GM12878 (cell line): ENCODE results near the gene PARG. TPM values are rescaled to one million over a fixed set of nuclear protein-coding genes. Genes with fewer than 3 reads are reported as not detected.

Experiments
- ATAC-seq: fragments of 200-7000 bp; cut with Tn5 transposase; 3 replicates; pipeline ENCODE4 v1.9.1; 2020; ENCODE audit warnings: mild to moderate bottlenecking, moderate library complexity
- BruUV-seq: library from RNA; stranded (reverse); fragments of 400-500 nt; replicated peaks from 2 replicates; lab custom pipeline; 2021; lab: Mats Ljungman, UMichigan
- CTCF ChIA-PET: fragments of 300-600 bp; sonication (Branson Sonifier 250); formaldehyde crosslinking; extraction: SDS; loops from one replicate; lab custom pipeline; 2021; ENCODE audit warnings: inconsistent platforms; lab: Yijun Ruan, JAX
- POLR2A ChIA-PET: fragments of 350-600 bp; formaldehyde crosslinking; extraction: SDS; loops from one replicate; lab custom pipeline; 2021; ENCODE audit warnings: inconsistent platforms; lab: Charles Lee
- RAD21 ChIA-PET: fragments of 300-600 bp; sonication (Branson Sonifier 250); formaldehyde crosslinking; loops from one replicate; lab custom pipeline; 2023; ENCODE audit warnings: antibody characterized with exemption; ENCODE audit not compliant: unreplicated experiment; lab: Charles Lee
- SMC1A ChIA-PET: fragments of 300-600 bp; sonication (Branson Sonifier 250); formaldehyde crosslinking; loops from one replicate; lab custom pipeline; 2023; ENCODE audit not compliant: unreplicated experiment, uncharacterized antibody; lab: Charles Lee
- DNase-seq: peaks from one replicate; pipeline ENCODE4 v3.0.0-alpha.2; 2011; ENCODE audit warnings: low read depth, low spot score
- FAIRE-seq: peaks from 3 replicates; lab custom pipeline; 2011; peaks lifted over from hg19 to GRCh38; lab: Jason Lieb, UNC
- H2AFZ ChIP-seq: 2 replicates; pipeline ENCODE4 v1.6.0; 2011; ENCODE audit warnings: low read depth, low read length, control low read depth; ENCODE audit not compliant: control insufficient read depth
- H3K27ac ChIP-seq: 2 replicates; pipeline ENCODE4 v1.5.1; 2011; ENCODE audit warnings: control low read depth; ENCODE audit not compliant: control insufficient read depth, insufficient read depth
- H3K27me3 ChIP-seq, 2 experiments: replicated peaks in 1 of 2; 2 replicates each; pipeline versions ENCODE4 v1.6.0 to v1.6.1; 2011; ENCODE audit warnings: low read length in 1 of 2; ENCODE audit not compliant: control insufficient read depth in 2 of 2, insufficient read depth in 2 of 2
- H3K36me3 ChIP-seq, 2 experiments: 2 replicates each; pipeline ENCODE4 v1.5.1; 2011; ENCODE audit warnings: low read length in 1 of 2; ENCODE audit not compliant: control insufficient read depth in 2 of 2, insufficient read depth in 2 of 2
- H3K4me1 ChIP-seq: 2 replicates; pipeline ENCODE4 v1.6.1; 2011; ENCODE audit warnings: mild to moderate bottlenecking, low read length, moderate library complexity, mixed read lengths; ENCODE audit not compliant: control insufficient read depth, insufficient read depth
- H3K4me2 ChIP-seq: 2 replicates; pipeline ENCODE4 v1.6.0; 2011; ENCODE audit warnings: control low read depth; ENCODE audit not compliant: control insufficient read depth, insufficient read depth
- H3K4me3 ChIP-seq: fragments of 200-600 bp; sonication (generic); 2 replicates; pipeline ENCODE4 v1.5.1; 2016
- H3K79me2 ChIP-seq: 2 replicates; pipeline ENCODE4 v1.6.0; 2011; ENCODE audit warnings: low read length; ENCODE audit not compliant: control insufficient read depth, insufficient read depth
- H3K9ac ChIP-seq: 2 replicates; pipeline ENCODE4 v1.8.0; 2011; ENCODE audit warnings: low read length, control low read depth, mixed read lengths; ENCODE audit not compliant: control insufficient read depth, insufficient read depth
- H3K9me3 ChIP-seq: replicated peaks from 3 replicates; pipeline ENCODE4 v1.5.1; 2011; ENCODE audit warnings: mild to moderate bottlenecking, low read length; ENCODE audit not compliant: control insufficient read depth, insufficient read depth
- H4K20me1 ChIP-seq: 2 replicates; pipeline ENCODE4 v1.6.0; 2011; ENCODE audit not compliant: control insufficient read depth, insufficient read depth
- ASH2L ChIP-seq: fragments of 300-600, 200-600 bp; sonication (generic); IDR thresholded peaks from 2 replicates; pipeline ENCODE4 v1.6.1; 2017; ENCODE audit warnings: low read depth, mild to moderate bottlenecking, borderline replicate concordance
- ATF7 ChIP-seq: fragments of 450-650 bp; IDR thresholded peaks from 2 replicates; pipeline ENCODE4 v1.6.1; 2016; ENCODE audit warnings: low read depth, mild to moderate bottlenecking
- EZH2 ChIP-seq: IDR thresholded peaks from 2 replicates; pipeline ENCODE4 v1.6.1; 2012; ENCODE audit warnings: low read depth, mild to moderate bottlenecking, control low read depth, inconsistent platforms, low read length, borderline replicate concordance; ENCODE audit not compliant: control insufficient read depth
- IKZF1 ChIP-seq: fragments of 450-650 bp; conservative IDR thresholded peaks from 2 replicates; pipeline ENCODE4 v1.6.1; 2017; ENCODE audit warnings: antibody characterized with exemption, mild to moderate bottlenecking
- JUND ChIP-seq: IDR thresholded peaks from 2 replicates; pipeline ENCODE4 v1.6.1; 2012; ENCODE audit warnings: low read depth, mild to moderate bottlenecking, low read length, improper control_type of control experiment, moderate library complexity
- KDM1A ChIP-seq: fragments of 200-600 bp; sonication (generic); IDR thresholded peaks from 2 replicates; pipeline ENCODE4 v1.6.1; 2016; ENCODE audit warnings: borderline replicate concordance
- PAX8 ChIP-seq: fragments of 450-650 bp; IDR thresholded peaks from 2 replicates; pipeline ENCODE4 v1.6.1; 2017; ENCODE audit warnings: mild to moderate bottlenecking, moderate library complexity
- POU2F2 ChIP-seq: IDR thresholded peaks from 3 replicates; pipeline ENCODE4 v1.6.1; 2011; ENCODE audit warnings: low read depth, mild to moderate bottlenecking, low read length, borderline replicate concordance
- RCOR1 ChIP-seq: conservative IDR thresholded peaks from 2 replicates; pipeline ENCODE4 v1.6.1; 2012; ENCODE audit warnings: low read depth, low read length, improper control_type of control experiment
- SMAD5 ChIP-seq: IDR thresholded peaks from 2 replicates; pipeline ENCODE4 v1.6.1; 2016; ENCODE audit warnings: antibody characterized with exemption, low read depth
- TCF12 ChIP-seq: IDR thresholded peaks from 2 replicates; pipeline ENCODE4 v1.6.1; 2011; ENCODE audit warnings: low read depth, mild to moderate bottlenecking, low read length
- TCF7 ChIP-seq: IDR thresholded peaks from 2 replicates; pipeline ENCODE4 v1.6.1; 2014; ENCODE audit warnings: antibody characterized with exemption, borderline replicate concordance
- ZNF217 ChIP-seq: fragments of 450-650 bp; IDR thresholded peaks from 2 replicates; pipeline ENCODE4 v1.6.1; 2017; ENCODE audit warnings: antibody characterized with exemption, mild to moderate bottlenecking
- ZSCAN29 ChIP-seq: fragments of 450-650 bp; IDR thresholded peaks from 2 replicates; pipeline ENCODE4 v1.6.1; 2017; ENCODE audit warnings: mild to moderate bottlenecking, moderate library complexity
- WGBS: methylation state at CpG from one replicate; pipeline ENCODE4 v1.1.6; 2016; ENCODE audit warnings: low lambda C conversion rate; ENCODE audit not compliant: insufficient replicate concordance, insufficient coverage; ENCODE audit errors: missing lambda C conversion rate; 5-methylcytosine and 5-hydroxymethylcytosine counted together
- in situ Hi-C: fragments of 300-500 bp; cut with MboI; formaldehyde crosslinking; loops from 9 replicates; pipeline ENCODE4 v1.14.3; 2018; ENCODE audit warnings: mixed read lengths
- intact Hi-C: fragments of 100-400 bp; cut with micrococcal nuclease; formaldehyde crosslinking; loops from one replicate; pipeline ENCODE4 v1.14.2; 2022; ENCODE audit not compliant: unreplicated experiment
- polyA plus RNA-seq, 11 experiments: library from polyadenylated mRNA; depleted of rRNA in 4 of 11; unstranded in 6 of 11; stranded (reverse) in 5 of 11; fragments of >200 nt; fragmentation: Nextera tagmentation in 4 of 11; fragmentation: Illumina TruSeq in 1 of 11; extraction: Ambion mirVana in 4 of 11; extraction: Trizol in 1 of 11; gene quantifications; 1 replicate in 1 of 11; 2 replicates in 10 of 11; pipeline versions ENCODE4 v1.2.1 to v1.2.3, GENCODE V29; 2011 to 2016; ENCODE audit warnings: inconsistent platforms in 2 of 11, missing spikeins in 2 of 11, low read depth in 1 of 11
- total RNA-seq, 4 experiments: library from RNA; depleted of rRNA in 3 of 4; stranded (reverse); fragments of >200 nt in 3 of 4; fragmentation: Illumina TruSeq in 1 of 4; extraction: Trizol in 1 of 4; gene quantifications; 2 replicates each; pipeline versions ENCODE4 v1.2.1 to v1.2.3, GENCODE V29; 2013 to 2021
- TF ChIP-seq, protein P1 (sequence below): fragments of 450-650 bp; IDR thresholded peaks from 2 replicates; pipeline ENCODE4 v1.6.1; 2018; ENCODE audit warnings: borderline replicate concordance, mild to moderate bottlenecking; ENCODE audit not compliant: partially characterized antibody
- TF ChIP-seq, protein P2 (sequence below): fragments of 450-650 bp; formaldehyde crosslinking; IDR thresholded peaks from 2 replicates; pipeline ENCODE4 v1.5.0; 2022; ENCODE audit warnings: mild to moderate bottlenecking, missing genetic modification characterization
- TF ChIP-seq, protein P3 (sequence below): fragments of 450-650 bp; IDR thresholded peaks from 2 replicates; pipeline ENCODE4 v1.6.1; 2016; ENCODE audit warnings: mild to moderate bottlenecking, moderate library complexity, borderline replicate concordance

The PARG gene
- total and polyA plus RNA-seq, 10 of the 15 experiments (the other 5 are each of a cell fraction or from before 2014, with no cell fraction given) = 4.8 to 35.4 (median 21.9) TPM

DNA sequence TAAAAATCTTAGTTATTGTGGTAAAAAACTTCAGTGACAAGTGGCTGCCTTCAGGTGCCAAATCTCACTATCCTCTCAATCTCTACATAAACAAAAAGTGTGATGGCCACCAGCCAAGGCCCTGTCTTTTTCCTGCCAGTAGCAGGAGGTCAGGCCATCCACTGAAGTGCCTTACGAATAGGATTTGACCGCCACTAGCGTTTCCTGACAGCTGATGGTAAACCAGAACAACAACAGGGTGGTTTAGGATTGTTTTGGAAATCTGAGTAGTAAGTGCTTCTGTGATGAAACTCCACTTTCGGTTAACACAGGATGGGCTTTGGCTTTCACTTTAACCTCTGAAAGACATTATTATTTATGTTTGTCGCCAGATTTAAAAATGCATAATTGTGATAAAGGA, 124.0 kb downstream of the PARG start:
- no peaks in the 10 kb centered on the region for H3K27me3 ChIP-seq
- H3K9ac ChIP-seq = no peak overlapping the region
- no peak overlapping the region for H3K4me2 ChIP-seq
- no TSS peak for BruUV-seq
- no peaks in the 10 kb centered on the region for H3K4me1 ChIP-seq
- H3K4me3 ChIP-seq = no peak overlapping the region
- no peak for DNase-seq
- peaks cover 1 to 14% of the 10 kb centered on the region in 2 experiments; a peak in 3 of 4 replicates for H3K36me3 ChIP-seq
- 97% methylated on average over 5 of the region's 5 CpGs for WGBS
- FAIRE-seq = no peak
- H3K9me3 ChIP-seq = no peaks in the 10 kb centered on the region
- in situ Hi-C loops = no loop called here
- no peaks in the 10 kb centered on the region for H4K20me1 ChIP-seq
- RAD21 ChIA-PET = no interaction called here
- H2AFZ ChIP-seq = no peak overlapping the region
- CTCF ChIA-PET = no interaction called here
- no peaks in the 10 kb centered on the region for H3K79me2 ChIP-seq
- POLR2A ChIA-PET = no interaction called here
- SMC1A ChIA-PET = no interaction called here
- no peak for ATAC-seq
- intact Hi-C loops = no loop called here
- H3K27ac ChIP-seq = no peak overlapping the region
- TF ChIP-seq KDM1A (no peak), IKZF1 (no peak), SMAD5 (no peak), POU2F2 (no peak), EZH2 (no peak), JUND (no peak), TCF7 (no peak), RCOR1 (no peak), ZNF217 (no peak), ZSCAN29 (no peak), ASH2L (no peak), TCF12 (no peak), ATF7 (no peak), PAX8 (no peak)
- TF ChIP-seq, protein P1, sequence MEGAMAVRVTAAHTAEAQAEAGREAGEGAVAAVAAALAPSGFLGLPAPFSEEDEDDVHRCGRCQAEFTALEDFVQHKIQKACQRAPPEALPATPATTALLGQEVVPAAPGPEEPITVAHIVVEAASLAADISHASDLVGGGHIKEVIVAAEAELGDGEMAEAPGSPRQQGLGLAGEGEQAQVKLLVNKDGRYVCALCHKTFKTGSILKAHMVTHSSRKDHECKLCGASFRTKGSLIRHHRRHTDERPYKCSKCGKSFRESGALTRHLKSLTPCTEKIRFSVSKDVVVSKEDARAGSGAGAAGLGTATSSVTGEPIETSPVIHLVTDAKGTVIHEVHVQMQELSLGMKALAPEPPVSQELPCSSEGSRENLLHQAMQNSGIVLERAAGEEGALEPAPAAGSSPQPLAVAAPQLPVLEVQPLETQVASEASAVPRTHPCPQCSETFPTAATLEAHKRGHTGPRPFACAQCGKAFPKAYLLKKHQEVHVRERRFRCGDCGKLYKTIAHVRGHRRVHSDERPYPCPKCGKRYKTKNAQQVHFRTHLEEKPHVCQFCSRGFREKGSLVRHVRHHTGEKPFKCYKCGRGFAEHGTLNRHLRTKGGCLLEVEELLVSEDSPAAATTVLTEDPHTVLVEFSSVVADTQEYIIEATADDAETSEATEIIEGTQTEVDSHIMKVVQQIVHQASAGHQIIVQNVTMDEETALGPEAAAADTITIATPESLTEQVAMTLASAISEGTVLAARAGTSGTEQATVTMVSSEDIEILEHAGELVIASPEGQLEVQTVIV = no peak
- TF ChIP-seq, protein P2, sequence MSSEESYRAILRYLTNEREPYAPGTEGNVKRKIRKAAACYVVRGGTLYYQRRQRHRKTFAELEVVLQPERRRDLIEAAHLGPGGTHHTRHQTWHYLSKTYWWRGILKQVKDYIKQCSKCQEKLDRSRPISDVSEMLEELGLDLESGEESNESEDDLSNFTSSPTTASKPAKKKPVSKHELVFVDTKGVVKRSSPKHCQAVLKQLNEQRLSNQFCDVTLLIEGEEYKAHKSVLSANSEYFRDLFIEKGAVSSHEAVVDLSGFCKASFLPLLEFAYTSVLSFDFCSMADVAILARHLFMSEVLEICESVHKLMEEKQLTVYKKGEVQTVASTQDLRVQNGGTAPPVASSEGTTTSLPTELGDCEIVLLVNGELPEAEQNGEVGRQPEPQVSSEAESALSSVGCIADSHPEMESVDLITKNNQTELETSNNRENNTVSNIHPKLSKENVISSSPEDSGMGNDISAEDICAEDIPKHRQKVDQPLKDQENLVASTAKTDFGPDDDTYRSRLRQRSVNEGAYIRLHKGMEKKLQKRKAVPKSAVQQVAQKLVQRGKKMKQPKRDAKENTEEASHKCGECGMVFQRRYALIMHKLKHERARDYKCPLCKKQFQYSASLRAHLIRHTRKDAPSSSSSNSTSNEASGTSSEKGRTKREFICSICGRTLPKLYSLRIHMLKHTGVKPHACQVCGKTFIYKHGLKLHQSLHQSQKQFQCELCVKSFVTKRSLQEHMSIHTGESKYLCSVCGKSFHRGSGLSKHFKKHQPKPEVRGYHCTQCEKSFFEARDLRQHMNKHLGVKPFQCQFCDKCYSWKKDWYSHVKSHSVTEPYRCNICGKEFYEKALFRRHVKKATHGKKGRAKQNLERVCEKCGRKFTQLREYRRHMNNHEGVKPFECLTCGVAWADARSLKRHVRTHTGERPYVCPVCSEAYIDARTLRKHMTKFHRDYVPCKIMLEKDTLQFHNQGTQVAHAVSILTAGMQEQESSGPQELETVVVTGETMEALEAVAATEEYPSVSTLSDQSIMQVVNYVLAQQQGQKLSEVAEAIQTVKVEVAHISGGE (CRISPR knock-in tag) = no peak
- TF ChIP-seq, protein P3, sequence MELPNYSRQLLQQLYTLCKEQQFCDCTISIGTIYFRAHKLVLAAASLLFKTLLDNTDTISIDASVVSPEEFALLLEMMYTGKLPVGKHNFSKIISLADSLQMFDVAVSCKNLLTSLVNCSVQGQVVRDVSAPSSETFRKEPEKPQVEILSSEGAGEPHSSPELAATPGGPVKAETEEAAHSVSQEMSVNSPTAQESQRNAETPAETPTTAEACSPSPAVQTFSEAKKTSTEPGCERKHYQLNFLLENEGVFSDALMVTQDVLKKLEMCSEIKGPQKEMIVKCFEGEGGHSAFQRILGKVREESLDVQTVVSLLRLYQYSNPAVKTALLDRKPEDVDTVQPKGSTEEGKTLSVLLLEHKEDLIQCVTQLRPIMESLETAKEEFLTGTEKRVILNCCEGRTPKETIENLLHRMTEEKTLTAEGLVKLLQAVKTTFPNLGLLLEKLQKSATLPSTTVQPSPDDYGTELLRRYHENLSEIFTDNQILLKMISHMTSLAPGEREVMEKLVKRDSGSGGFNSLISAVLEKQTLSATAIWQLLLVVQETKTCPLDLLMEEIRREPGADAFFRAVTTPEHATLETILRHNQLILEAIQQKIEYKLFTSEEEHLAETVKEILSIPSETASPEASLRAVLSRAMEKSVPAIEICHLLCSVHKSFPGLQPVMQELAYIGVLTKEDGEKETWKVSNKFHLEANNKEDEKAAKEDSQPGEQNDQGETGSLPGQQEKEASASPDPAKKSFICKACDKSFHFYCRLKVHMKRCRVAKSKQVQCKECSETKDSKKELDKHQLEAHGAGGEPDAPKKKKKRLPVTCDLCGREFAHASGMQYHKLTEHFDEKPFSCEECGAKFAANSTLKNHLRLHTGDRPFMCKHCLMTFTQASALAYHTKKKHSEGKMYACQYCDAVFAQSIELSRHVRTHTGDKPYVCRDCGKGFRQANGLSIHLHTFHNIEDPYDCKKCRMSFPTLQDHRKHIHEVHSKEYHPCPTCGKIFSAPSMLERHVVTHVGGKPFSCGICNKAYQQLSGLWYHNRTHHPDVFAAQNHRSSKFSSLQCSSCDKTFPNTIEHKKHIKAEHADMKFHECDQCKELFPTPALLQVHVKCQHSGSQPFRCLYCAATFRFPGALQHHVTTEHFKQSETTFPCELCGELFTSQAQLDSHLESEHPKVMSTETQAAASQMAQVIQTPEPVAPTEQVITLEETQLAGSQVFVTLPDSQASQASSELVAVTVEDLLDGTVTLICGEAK = no peak
